ENCODE data around the gene BRWD1.

- TF ChIP-seq FOXM1 (IDR thresholded peaks at IDR 0.05; ENCODE audit: borderline replicate concordance) (no peak), SUZ12 (IDR thresholded peaks at IDR 0.05) (no peak), ELF4 (IDR thresholded peaks at IDR 0.05) (no peak), L3MBTL2 (conservative IDR thresholded peaks at IDR 0.05) (no peak), TARDBP (IDR thresholded peaks at IDR 0.05) (no peak)
Observed at GRCh38 chr21:39281207-39281606, 32.2 kb downstream of the BRWD1 start.

Data from HEK293T (cell line).